ENCODE results near the gene TMF1.

- TF ChIP-seq, protein P1, sequence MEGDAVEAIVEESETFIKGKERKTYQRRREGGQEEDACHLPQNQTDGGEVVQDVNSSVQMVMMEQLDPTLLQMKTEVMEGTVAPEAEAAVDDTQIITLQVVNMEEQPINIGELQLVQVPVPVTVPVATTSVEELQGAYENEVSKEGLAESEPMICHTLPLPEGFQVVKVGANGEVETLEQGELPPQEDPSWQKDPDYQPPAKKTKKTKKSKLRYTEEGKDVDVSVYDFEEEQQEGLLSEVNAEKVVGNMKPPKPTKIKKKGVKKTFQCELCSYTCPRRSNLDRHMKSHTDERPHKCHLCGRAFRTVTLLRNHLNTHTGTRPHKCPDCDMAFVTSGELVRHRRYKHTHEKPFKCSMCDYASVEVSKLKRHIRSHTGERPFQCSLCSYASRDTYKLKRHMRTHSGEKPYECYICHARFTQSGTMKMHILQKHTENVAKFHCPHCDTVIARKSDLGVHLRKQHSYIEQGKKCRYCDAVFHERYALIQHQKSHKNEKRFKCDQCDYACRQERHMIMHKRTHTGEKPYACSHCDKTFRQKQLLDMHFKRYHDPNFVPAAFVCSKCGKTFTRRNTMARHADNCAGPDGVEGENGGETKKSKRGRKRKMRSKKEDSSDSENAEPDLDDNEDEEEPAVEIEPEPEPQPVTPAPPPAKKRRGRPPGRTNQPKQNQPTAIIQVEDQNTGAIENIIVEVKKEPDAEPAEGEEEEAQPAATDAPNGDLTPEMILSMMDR (IDR thresholded peaks at IDR 0.05), result no peak
- no peak for TF ChIP-seq POLR2A (IDR thresholded peaks at IDR 0.05)
These were observed 35.2 kb downstream of the TMF1 start for GRCh38 chr3:69016901-69017300.

Measured in testis (tissue), 2 donors.